Rectal smooth muscle tissue (tissue), 1 donor: ENCODE measurements around the gene PDZRN4.

ENCODE experiments used
- H3K27ac ChIP-seq: one replicate; pipeline ENCODE4 v1.7.0; 2013; ENCODE audit warnings: low read depth, low read length, inconsistent platforms
- H3K27me3 ChIP-seq: one replicate; pipeline ENCODE4 v1.7.0; 2013; ENCODE audit warnings: low read length; ENCODE audit not compliant: control insufficient read depth, insufficient read depth
- H3K36me3 ChIP-seq: one replicate; pipeline ENCODE4 v1.7.0; 2013; ENCODE audit warnings: low read length; ENCODE audit not compliant: control insufficient read depth, insufficient read depth
- H3K4me1 ChIP-seq: one replicate; pipeline ENCODE4 v1.7.0; 2013; ENCODE audit warnings: low read length; ENCODE audit not compliant: control insufficient read depth, insufficient read depth
- H3K4me3 ChIP-seq: one replicate; pipeline ENCODE4 v1.7.0; 2013; ENCODE audit warnings: low read length
- H3K9ac ChIP-seq: one replicate; pipeline ENCODE4 v1.7.0; 2013; ENCODE audit warnings: low read length

The PDZRN4 gene

DNA sequence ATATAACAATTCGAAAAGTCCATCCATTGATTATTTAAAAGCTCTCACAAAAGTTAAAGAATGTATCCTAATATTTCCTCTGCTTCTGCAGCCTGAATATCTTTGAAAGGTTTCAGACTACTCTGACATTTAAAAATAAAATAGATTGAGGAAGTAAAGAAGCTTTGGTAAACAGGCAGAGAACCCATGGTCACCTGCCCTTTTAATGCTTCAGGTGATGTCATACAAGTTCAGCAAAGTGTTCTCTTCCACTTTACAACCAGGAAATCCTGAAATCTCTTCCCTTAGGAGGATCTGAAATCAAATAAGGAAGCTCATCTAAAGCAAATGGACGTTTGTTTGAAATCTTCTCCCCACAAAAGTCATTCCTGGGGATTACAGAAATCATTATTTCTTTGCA, 322.4 kb downstream of the PDZRN4 start:
- Histone ChIP-seq H3K4me1 (no peaks in the 10 kb centered on the region), H3K36me3 (no peaks in the 10 kb centered on the region), H3K27ac (no peak overlapping the region), H3K4me3 (no peak overlapping the region), H3K27me3 (no peaks in the 10 kb centered on the region), H3K9ac (no peak overlapping the region)

DNA sequence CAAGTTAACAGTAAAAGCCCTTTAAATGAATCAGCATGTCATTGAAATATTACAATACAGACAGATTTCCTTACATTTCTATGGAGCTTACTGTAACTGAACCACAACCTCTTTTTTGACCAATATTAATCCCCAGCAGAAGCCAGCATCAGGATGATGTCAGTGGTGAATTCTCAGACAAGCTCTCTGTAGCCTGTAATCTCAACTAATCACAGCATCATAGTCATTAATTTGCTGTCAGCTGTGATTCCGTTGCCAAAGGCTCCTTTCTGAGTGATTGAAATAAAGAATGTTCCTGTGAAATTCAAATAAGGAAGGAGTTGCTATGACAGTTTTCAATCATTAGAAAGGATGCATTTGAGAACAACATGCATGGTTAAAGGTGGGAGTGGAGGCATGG, 323.1 kb downstream of the PDZRN4 start:
- H3K9ac ChIP-seq: no peak overlapping the region
- no peaks in the 10 kb centered on the region for H3K4me1 ChIP-seq
- no peaks in the 10 kb centered on the region for H3K36me3 ChIP-seq
- H3K4me3 ChIP-seq: no peak overlapping the region
- H3K27ac ChIP-seq: no peak overlapping the region
- no peaks in the 10 kb centered on the region for H3K27me3 ChIP-seq

DNA sequence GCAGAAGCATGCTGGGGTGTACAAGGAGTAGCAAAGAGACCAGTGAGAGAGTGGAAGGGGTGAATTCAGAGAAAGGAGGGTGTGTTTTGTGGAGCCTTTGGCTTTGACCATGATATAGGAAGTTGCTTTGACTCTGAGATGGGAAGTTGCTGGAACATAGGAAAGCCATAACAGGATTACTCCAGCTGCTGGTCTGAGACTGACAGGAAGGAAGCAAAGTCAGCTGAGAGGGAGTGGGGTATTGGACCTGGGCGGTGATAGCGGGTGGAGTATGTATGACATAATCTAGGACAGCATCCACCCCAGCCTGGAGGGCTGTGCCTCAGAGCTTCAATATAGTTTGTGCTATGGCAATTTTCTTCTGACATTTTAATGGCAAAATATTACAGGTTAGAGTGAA, 324.4 kb downstream of the PDZRN4 start:
- no peak overlapping the region for H3K27ac ChIP-seq
- no peak overlapping the region for H3K4me3 ChIP-seq
- H3K4me1 ChIP-seq: no peaks in the 10 kb centered on the region
- H3K36me3 ChIP-seq: no peaks in the 10 kb centered on the region
- no peak overlapping the region for H3K9ac ChIP-seq
- no peaks in the 10 kb centered on the region for H3K27me3 ChIP-seq

- Histone ChIP-seq H3K27me3 (no peaks in the 10 kb centered on the region), H3K27ac (no peak overlapping the region), H3K9ac (no peak overlapping the region), H3K36me3 (no peaks in the 10 kb centered on the region), H3K4me3 (no peak overlapping the region), H3K4me1 (no peaks in the 10 kb centered on the region)
These were observed 326.1 kb downstream of the PDZRN4 start for GRCh38 chr12:41514021-41514777.

DNA sequence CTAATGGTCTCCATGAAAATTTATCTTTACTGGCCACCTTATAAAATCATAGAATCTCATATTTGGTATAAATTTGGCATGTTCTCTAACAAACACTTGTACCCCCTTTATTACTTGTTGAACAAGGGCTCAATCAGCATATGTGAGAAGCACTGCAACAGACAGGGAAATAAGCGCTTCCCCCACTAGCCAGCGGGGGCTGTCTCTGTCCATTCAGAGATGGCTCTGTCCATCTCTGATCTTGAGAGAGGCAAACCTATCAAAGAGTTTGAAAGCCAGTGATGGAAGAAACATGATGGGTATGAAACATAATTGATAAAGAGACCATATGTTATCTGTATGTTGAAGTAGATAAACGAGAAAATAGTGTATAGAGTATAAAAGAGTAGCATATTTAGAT, 326.8 kb downstream of the PDZRN4 start:
- Histone ChIP-seq H3K4me3 (no peak overlapping the region), H3K27ac (no peak overlapping the region), H3K4me1 (no peaks in the 10 kb centered on the region), H3K36me3 (no peaks in the 10 kb centered on the region), H3K9ac (no peak overlapping the region), H3K27me3 (no peaks in the 10 kb centered on the region)

- Histone ChIP-seq H3K27ac (no peak overlapping the region), H3K36me3 (no peaks in the 10 kb centered on the region), H3K4me3 (no peak overlapping the region), H3K4me1 (no peaks in the 10 kb centered on the region), H3K27me3 (no peaks in the 10 kb centered on the region), H3K9ac (no peak overlapping the region)
These were observed 327.8 kb downstream of the PDZRN4 start for GRCh38 chr12:41515953-41516352.

GRCh38 chr12:41520869-41521268, 332.7 kb downstream of the PDZRN4 start:
- Histone ChIP-seq H3K4me1 (no peaks in the 10 kb centered on the region), H3K4me3 (no peak overlapping the region), H3K27ac (no peak overlapping the region), H3K9ac (no peak overlapping the region), H3K36me3 (no peaks in the 10 kb centered on the region), H3K27me3 (no peaks in the 10 kb centered on the region)

DNA sequence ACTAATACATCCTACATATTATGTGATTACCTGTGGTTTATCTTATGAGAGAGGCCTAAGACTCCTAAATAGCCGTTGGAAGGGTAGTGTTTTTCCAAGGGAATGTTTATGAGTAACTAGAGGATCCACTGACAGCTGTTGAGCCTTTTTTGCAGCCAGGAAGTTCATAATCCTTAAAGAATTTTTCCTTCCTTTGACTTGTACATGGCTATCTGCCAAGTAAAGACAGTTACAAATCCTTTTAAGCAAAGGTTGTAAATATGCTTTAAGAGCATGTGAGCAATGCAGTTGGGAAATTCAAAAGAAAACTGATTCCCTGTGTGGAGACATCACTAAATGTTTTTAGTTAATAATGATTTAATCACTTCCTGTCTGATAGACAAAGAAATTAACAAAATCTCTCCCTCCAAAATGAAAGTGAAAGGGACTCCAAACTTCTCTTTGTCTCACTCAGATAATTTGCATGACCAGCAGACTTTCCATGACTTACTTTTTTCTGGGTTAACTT, 333.8 kb downstream of the PDZRN4 start:
- no peaks in the 10 kb centered on the region for H3K27me3 ChIP-seq
- no peaks in the 10 kb centered on the region for H3K4me1 ChIP-seq
- no peak overlapping the region for H3K9ac ChIP-seq
- H3K27ac ChIP-seq: no peak overlapping the region
- H3K36me3 ChIP-seq: no peaks in the 10 kb centered on the region
- no peak overlapping the region for H3K4me3 ChIP-seq

- no peaks in the 10 kb centered on the region for H3K27me3 ChIP-seq
- H3K27ac ChIP-seq: no peak overlapping the region
- no peak overlapping the region for H3K9ac ChIP-seq
- no peaks in the 10 kb centered on the region for H3K36me3 ChIP-seq
- no peaks in the 10 kb centered on the region for H3K4me1 ChIP-seq
- H3K4me3 ChIP-seq: no peak overlapping the region
These were observed 338.9 kb downstream of the PDZRN4 start for GRCh38 chr12:41527062-41527461.

DNA sequence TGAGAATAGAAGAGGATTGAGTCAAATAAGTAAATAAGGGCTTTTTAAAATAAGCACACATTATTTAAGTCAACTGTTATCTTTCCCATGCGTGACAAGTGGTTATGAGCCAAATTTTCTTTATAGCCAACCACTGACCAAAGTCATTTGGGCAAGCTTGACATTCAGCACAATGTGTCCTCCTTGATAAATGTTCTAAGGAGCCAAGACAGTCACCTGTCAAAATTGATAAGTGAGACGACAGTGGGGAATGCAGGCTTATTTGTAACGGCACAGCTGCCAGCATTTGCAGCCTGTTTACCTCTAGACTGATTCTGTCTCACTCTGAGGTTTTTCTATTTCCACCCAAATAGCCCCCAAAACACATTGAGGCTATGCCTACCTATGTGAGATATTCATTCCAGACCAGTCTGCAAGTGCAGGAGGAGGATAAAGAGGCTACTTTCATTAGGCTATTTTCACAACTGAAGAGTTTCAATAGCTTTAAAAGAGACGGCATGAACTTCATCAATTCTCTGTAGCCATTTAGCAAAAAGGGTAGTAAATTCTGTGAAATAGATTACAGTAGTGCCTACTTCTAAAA, 339.5 kb downstream of the PDZRN4 start:
- H3K4me3 ChIP-seq: no peak overlapping the region
- no peaks in the 10 kb centered on the region for H3K4me1 ChIP-seq
- H3K9ac ChIP-seq: no peak overlapping the region
- no peaks in the 10 kb centered on the region for H3K27me3 ChIP-seq
- H3K36me3 ChIP-seq: no peaks in the 10 kb centered on the region
- H3K27ac ChIP-seq: no peak overlapping the region

- no peak overlapping the region for H3K27ac ChIP-seq
- no peaks in the 10 kb centered on the region for H3K27me3 ChIP-seq
- no peaks in the 10 kb centered on the region for H3K36me3 ChIP-seq
- no peak overlapping the region for H3K4me3 ChIP-seq
- no peak overlapping the region for H3K9ac ChIP-seq
- H3K4me1 ChIP-seq: no peaks in the 10 kb centered on the region
These were observed 340.8 kb downstream of the PDZRN4 start for GRCh38 chr12:41528874-41529273.

- no peak overlapping the region for H3K9ac ChIP-seq
- H3K4me1 ChIP-seq: no peaks in the 10 kb centered on the region
- no peaks in the 10 kb centered on the region for H3K36me3 ChIP-seq
- H3K4me3 ChIP-seq: no peak overlapping the region
- no peak overlapping the region for H3K27ac ChIP-seq
- no peaks in the 10 kb centered on the region for H3K27me3 ChIP-seq
These were observed 342.3 kb downstream of the PDZRN4 start for GRCh38 chr12:41530441-41530840.
